Caco-2 (cell line): ENCODE data around the gene OPTC. TPM values are rescaled to one million over a fixed set of nuclear protein-coding genes. Genes with fewer than 3 reads are reported as not detected.
A peak's percentile ranks its signal among the peaks of the same experiment; 100 is the strongest.

Experiments
- BruUV-seq: library from RNA; stranded (reverse); fragments of 400-500 nt; replicated peaks from 2 replicates; lab custom pipeline; 2021; lab: Mats Ljungman, UMichigan
- CTCF ChIA-PET: fragments of 300-600 bp; sonication (Branson Sonifier 250); formaldehyde crosslinking; loops from one replicate; lab custom pipeline; 2022; ENCODE audit warnings: antibody characterized with exemption; lab: Charles Lee
- POLR2A ChIA-PET: fragments of 300-600 bp; sonication (Branson Sonifier 250); formaldehyde crosslinking; loops from one replicate; lab custom pipeline; 2022; ENCODE audit warnings: antibody characterized with exemption; lab: Charles Lee
- DNase-seq, 2 experiments: peaks; one replicate each; pipeline versions ENCODE4 v3.0.0 to v3.0.0-alpha.2; 2020 to 2022
- H3K27me3 ChIP-seq: replicated peaks from 2 replicates; pipeline ENCODE4 v1.6.0; 2011; ENCODE audit warnings: low read length; ENCODE audit not compliant: control insufficient read depth, insufficient read depth
- H3K36me3 ChIP-seq: 2 replicates; pipeline ENCODE4 v1.5.1; 2011; ENCODE audit warnings: low read length; ENCODE audit not compliant: control insufficient read depth, insufficient read depth
- H3K4me1 ChIP-seq: fragments of 250-450 bp; sonication (Bioruptor Pico); 2 replicates; pipeline ENCODE4 v1.5.1; 2020; ENCODE audit warnings: mild to moderate bottlenecking
- H3K4me3 ChIP-seq: 2 replicates; pipeline ENCODE4 v1.5.1; 2011; ENCODE audit warnings: low read depth, mild to moderate bottlenecking, control low read depth, low read length
- H3K9me3 ChIP-seq: fragments of 250-450 bp; sonication (Bioruptor Pico); 2 replicates; pipeline ENCODE4 v1.5.1; 2020; ENCODE audit warnings: mild to moderate bottlenecking, moderate library complexity
- H3K27ac Mint-ChIP-seq: one replicate; pipeline ENCODE4 v1.8.0; 2022; ENCODE audit warnings: mixed read lengths; ENCODE audit not compliant: unreplicated experiment
- H3K27me3 Mint-ChIP-seq: one replicate; pipeline ENCODE4 v1.8.0; 2022; ENCODE audit warnings: mixed read lengths; ENCODE audit not compliant: insufficient read depth, unreplicated experiment
- H3K36me3 Mint-ChIP-seq: one replicate; pipeline ENCODE4 v1.8.0; 2022; ENCODE audit warnings: mild to moderate bottlenecking, mixed read lengths; ENCODE audit not compliant: insufficient read depth, unreplicated experiment
- H3K4me1 Mint-ChIP-seq: one replicate; pipeline ENCODE4 v1.8.0; 2022; ENCODE audit warnings: low read depth, mixed read lengths; ENCODE audit not compliant: unreplicated experiment
- H3K4me3 Mint-ChIP-seq: one replicate; pipeline ENCODE4 v1.8.0; 2022; ENCODE audit warnings: mild to moderate bottlenecking, moderate library complexity, mixed read lengths; ENCODE audit not compliant: unreplicated experiment
- H3K9me3 Mint-ChIP-seq: one replicate; pipeline ENCODE4 v1.8.0; 2022; ENCODE audit warnings: mixed read lengths; ENCODE audit not compliant: unreplicated experiment
- intact Hi-C: fragments of 100-400 bp; cut with micrococcal nuclease; formaldehyde crosslinking; loops from one replicate; pipeline ENCODE4 v1.10.0; 2022; ENCODE audit not compliant: unreplicated experiment
- total RNA-seq: library from RNA; stranded (reverse); gene quantifications from 2 replicates; pipeline ENCODE4 v1.2.3, GENCODE V29; 2022
- TF ChIP-seq, protein P1 (sequence below), 2 experiments: fragments of 200-600 bp in 1 of 2; IDR thresholded peaks; 1 replicate in 1 of 2; 2 replicates in 1 of 2; pipeline versions ENCODE4 v1.5.1 to v1.8.0; 2011 to 2022; ENCODE audit warnings: antibody characterized with exemption in 1 of 2, control low read depth in 1 of 2, inconsistent platforms in 1 of 2, low read depth in 1 of 2, low read length in 1 of 2, mild to moderate bottlenecking in 1 of 2, moderate library complexity in 1 of 2; ENCODE audit not compliant: insufficient read depth in 1 of 2, severe bottlenecking in 1 of 2, unreplicated experiment in 1 of 2

OPTC gene
- total RNA-seq, 1 experiment from 2014 or later = not detected

DNA sequence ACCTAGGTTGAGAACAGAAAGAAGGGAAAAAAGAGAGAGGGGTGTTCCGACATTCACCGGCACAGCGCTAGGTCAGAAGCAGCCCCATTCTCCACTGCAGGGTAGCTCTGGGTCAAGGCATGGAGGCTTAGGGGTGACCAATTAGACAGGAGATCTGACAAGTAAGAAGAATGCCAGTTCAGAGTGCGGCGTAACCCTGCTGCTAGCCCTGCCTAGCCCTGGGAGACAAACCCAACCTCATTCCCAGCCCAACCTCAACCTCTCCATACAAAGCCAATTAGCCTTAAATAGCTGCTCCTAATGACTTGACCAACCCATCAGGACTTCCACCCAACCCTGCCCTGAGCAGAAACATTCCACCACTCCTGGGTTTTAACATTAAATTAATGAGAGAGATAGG, 15.0 kb upstream of the OPTC start:
- DNase-seq = no peak
- no peaks in the 10 kb centered on the region for H3K9me3 ChIP-seq
- no peak overlapping the region for H3K27ac Mint-ChIP-seq
- H3K4me1 ChIP-seq = no peaks in the 10 kb centered on the region
- H3K27me3 ChIP-seq = no peaks in the 10 kb centered on the region; the same call in 1 of the 2 replicates
- ChIA-PET POLR2A (no interaction called here), CTCF (no interaction called here)
- TF ChIP-seq, protein P1, sequence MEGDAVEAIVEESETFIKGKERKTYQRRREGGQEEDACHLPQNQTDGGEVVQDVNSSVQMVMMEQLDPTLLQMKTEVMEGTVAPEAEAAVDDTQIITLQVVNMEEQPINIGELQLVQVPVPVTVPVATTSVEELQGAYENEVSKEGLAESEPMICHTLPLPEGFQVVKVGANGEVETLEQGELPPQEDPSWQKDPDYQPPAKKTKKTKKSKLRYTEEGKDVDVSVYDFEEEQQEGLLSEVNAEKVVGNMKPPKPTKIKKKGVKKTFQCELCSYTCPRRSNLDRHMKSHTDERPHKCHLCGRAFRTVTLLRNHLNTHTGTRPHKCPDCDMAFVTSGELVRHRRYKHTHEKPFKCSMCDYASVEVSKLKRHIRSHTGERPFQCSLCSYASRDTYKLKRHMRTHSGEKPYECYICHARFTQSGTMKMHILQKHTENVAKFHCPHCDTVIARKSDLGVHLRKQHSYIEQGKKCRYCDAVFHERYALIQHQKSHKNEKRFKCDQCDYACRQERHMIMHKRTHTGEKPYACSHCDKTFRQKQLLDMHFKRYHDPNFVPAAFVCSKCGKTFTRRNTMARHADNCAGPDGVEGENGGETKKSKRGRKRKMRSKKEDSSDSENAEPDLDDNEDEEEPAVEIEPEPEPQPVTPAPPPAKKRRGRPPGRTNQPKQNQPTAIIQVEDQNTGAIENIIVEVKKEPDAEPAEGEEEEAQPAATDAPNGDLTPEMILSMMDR (IDR thresholded peaks at IDR 0.05; ENCODE audit: insufficient read depth in 1 of 2, low read depth in 1 of 2, low read length in 1 of 2, severe bottlenecking in 1 of 2, unreplicated experiment in 1 of 2) = no peak
- no peaks in the 10 kb centered on the region for H3K36me3 ChIP-seq
- H3K36me3 Mint-ChIP-seq = no peaks in the 10 kb centered on the region
- peaks cover 3% of the 10 kb centered on the region for H3K27me3 Mint-ChIP-seq
- no TSS peak for BruUV-seq
- no peak overlapping the region for H3K4me3 ChIP-seq
- H3K9me3 Mint-ChIP-seq = no peaks in the 10 kb centered on the region
- no peak overlapping the region for H3K4me3 Mint-ChIP-seq
- no peaks in the 10 kb centered on the region for H3K4me1 Mint-ChIP-seq
- intact Hi-C loops = no loop called here

DNA sequence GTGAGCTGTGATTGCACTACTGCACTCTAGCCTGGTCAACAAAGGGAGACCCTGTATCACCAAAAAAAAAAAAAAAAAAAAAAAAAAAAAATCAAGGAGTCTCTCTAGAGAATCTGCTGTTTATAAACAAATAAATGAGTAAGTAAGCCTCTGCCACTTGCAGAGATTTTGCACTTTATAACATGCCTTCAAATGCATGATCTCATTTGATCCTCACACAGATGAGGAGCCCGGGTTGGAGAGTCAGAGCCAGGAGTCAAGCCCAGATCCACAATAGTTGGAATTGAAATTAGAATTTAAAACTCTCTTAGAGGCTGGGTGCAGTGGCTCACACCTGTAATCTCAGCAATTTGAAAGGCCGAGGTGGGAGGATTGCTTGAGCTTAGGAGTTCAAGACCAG, 14.3 kb upstream of the OPTC start:
- Mint-ChIP-seq H3K36me3 (no peaks in the 10 kb centered on the region), H3K27ac (no peak overlapping the region), H3K4me1 (no peaks in the 10 kb centered on the region), H3K4me3 (no peak overlapping the region), H3K9me3 (no peaks in the 10 kb centered on the region), H3K27me3 (peaks cover 5% of the 10 kb centered on the region)
- Histone ChIP-seq H3K4me1 (no peaks in the 10 kb centered on the region), H3K4me3 (no peak overlapping the region), H3K27me3 (no peaks in the 10 kb centered on the region; the same call in 1 of the 2 replicates), H3K36me3 (no peaks in the 10 kb centered on the region), H3K9me3 (no peaks in the 10 kb centered on the region)
- intact Hi-C loops = no loop called here
- POLR2A ChIA-PET = no interaction called here
- BruUV-seq = no TSS peak
- CTCF ChIA-PET = no interaction called here
- DNase-seq = no peak
- TF ChIP-seq, protein P1 (IDR thresholded peaks at IDR 0.05; ENCODE audit: insufficient read depth in 1 of 2, low read depth in 1 of 2, low read length in 1 of 2, severe bottlenecking in 1 of 2, unreplicated experiment in 1 of 2) = no peak

DNA sequence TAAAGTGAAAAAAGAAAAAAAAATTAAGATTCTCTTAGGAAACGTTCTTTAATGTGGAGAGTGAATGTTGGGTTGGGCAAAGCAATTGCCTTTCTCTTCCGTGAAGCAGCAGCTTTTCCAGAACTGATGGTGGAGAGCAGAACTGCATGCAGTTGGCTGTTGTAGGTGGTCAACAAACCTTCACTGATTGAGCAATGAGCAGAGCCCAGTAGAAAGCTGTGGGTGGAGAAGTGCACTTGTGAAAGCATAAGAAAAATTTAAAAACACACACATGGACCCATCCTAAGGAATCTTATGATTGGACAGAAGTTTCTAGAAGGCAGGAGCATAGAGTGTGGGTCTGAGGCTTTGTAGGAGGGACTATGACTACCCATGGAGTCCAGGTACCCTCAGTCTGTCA, 13.9 kb upstream of the OPTC start:
- CTCF ChIA-PET = no interaction called here
- intact Hi-C loops = no loop called here
- no peaks in the 10 kb centered on the region for H3K4me1 ChIP-seq
- TF ChIP-seq, protein P1 (IDR thresholded peaks at IDR 0.05; ENCODE audit: insufficient read depth in 1 of 2, low read depth in 1 of 2, low read length in 1 of 2, severe bottlenecking in 1 of 2, unreplicated experiment in 1 of 2) = peak in 1 of 2 experiments; percentile 2
- no peaks in the 10 kb centered on the region for H3K4me1 Mint-ChIP-seq
- no peaks in the 10 kb centered on the region for H3K36me3 ChIP-seq
- H3K9me3 Mint-ChIP-seq = no peaks in the 10 kb centered on the region
- DNase-seq = no peak
- H3K36me3 Mint-ChIP-seq = no peaks in the 10 kb centered on the region
- no peaks in the 10 kb centered on the region; the same call in 1 of the 2 replicates for H3K27me3 ChIP-seq
- BruUV-seq = no TSS peak
- no peak overlapping the region for H3K27ac Mint-ChIP-seq
- H3K4me3 Mint-ChIP-seq = no peak overlapping the region
- POLR2A ChIA-PET = no interaction called here
- H3K27me3 Mint-ChIP-seq = peaks cover 6% of the 10 kb centered on the region
- H3K9me3 ChIP-seq = no peaks in the 10 kb centered on the region
- no peak overlapping the region for H3K4me3 ChIP-seq
